H9 (cell line): ENCODE data around the gene DICER1. TPM values are rescaled to one million over a fixed set of nuclear protein-coding genes. Genes with fewer than 3 reads are reported as not detected.

Experiments
- DNase-seq: peaks from one replicate; pipeline ENCODE4 v3.0.0-alpha.2; 2017
- H2AFZ ChIP-seq: one replicate; pipeline ENCODE4 v1.6.1; 2013; ENCODE audit warnings: mild to moderate bottlenecking, low read length, control low read depth, moderate library complexity
- H2AK5ac ChIP-seq: 2 replicates; pipeline ENCODE4 v1.6.1; 2013; ENCODE audit warnings: low read length, control low read depth, mixed read lengths; ENCODE audit not compliant: insufficient read length
- H2BK120ac ChIP-seq: one replicate; pipeline ENCODE4 v1.6.1; 2013; ENCODE audit warnings: low read depth, mild to moderate bottlenecking, low read length, control low read depth, inconsistent platforms; ENCODE audit not compliant: poor library complexity, severe bottlenecking
- H2BK12ac ChIP-seq: 2 replicates; pipeline ENCODE4 v1.6.1; 2013; ENCODE audit warnings: low read length, control low read depth, mixed read lengths, low read depth; ENCODE audit not compliant: insufficient read length
- H2BK15ac ChIP-seq: 2 replicates; pipeline ENCODE4 v1.6.1; 2013; ENCODE audit warnings: low read depth, low read length, control low read depth
- H2BK20ac ChIP-seq: one replicate; pipeline ENCODE4 v1.6.1; 2013; ENCODE audit warnings: low read depth, mild to moderate bottlenecking, low read length, control low read depth, inconsistent platforms; ENCODE audit not compliant: poor library complexity, severe bottlenecking
- H2BK5ac ChIP-seq: 2 replicates; pipeline ENCODE4 v1.6.1; 2013; ENCODE audit warnings: low read length, control low read depth, mixed read lengths; ENCODE audit not compliant: insufficient read length
- H3K14ac ChIP-seq: 2 replicates; pipeline ENCODE4 v1.6.1; 2013; ENCODE audit warnings: low read length, control low read depth; ENCODE audit not compliant: insufficient read depth
- H3K18ac ChIP-seq: 2 replicates; pipeline ENCODE4 v1.6.1; 2013; ENCODE audit warnings: low read depth, mild to moderate bottlenecking, mixed read lengths, low read length, control low read depth; ENCODE audit not compliant: insufficient read length
- H3K23ac ChIP-seq: 2 replicates; pipeline ENCODE4 v1.6.1; 2013; ENCODE audit warnings: low read length, control low read depth, mixed read lengths, low read depth; ENCODE audit not compliant: insufficient read length
- H3K23me2 ChIP-seq: 2 replicates; pipeline ENCODE4 v1.6.1; 2013; ENCODE audit warnings: low read depth, mild to moderate bottlenecking, mixed read lengths, low read length, control low read depth; ENCODE audit not compliant: insufficient read length, poor library complexity, severe bottlenecking
- H3K27ac ChIP-seq: 2 replicates; pipeline ENCODE4 v1.5.1; 2013; ENCODE audit warnings: low read length, control low read depth, mixed read lengths, low read depth; ENCODE audit not compliant: insufficient read length
- H3K27me3 ChIP-seq: 2 replicates; pipeline ENCODE4 v1.6.1; 2013; ENCODE audit warnings: low read length, control low read depth, inconsistent platforms; ENCODE audit not compliant: insufficient read depth
- H3K4ac ChIP-seq: 2 replicates; pipeline ENCODE4 v1.6.1; 2013; ENCODE audit warnings: low read depth, mild to moderate bottlenecking, control low read depth, inconsistent platforms, low read length, moderate library complexity
- H3K4me1 ChIP-seq: 2 replicates; pipeline ENCODE4 v1.6.1; 2013; ENCODE audit warnings: low read length, control low read depth, inconsistent platforms; ENCODE audit not compliant: insufficient read depth
- H3K4me2 ChIP-seq: 2 replicates; pipeline ENCODE4 v1.6.1; 2013; ENCODE audit warnings: low read length, control low read depth, mixed read lengths; ENCODE audit not compliant: insufficient read length, insufficient read depth
- H3K56ac ChIP-seq: 2 replicates; pipeline ENCODE4 v1.6.1; 2013; ENCODE audit warnings: low read depth, mild to moderate bottlenecking, mixed read lengths, low read length, control low read depth; ENCODE audit not compliant: insufficient read length
- H3K79me1 ChIP-seq: 2 replicates; pipeline ENCODE4 v1.6.1; 2013; ENCODE audit warnings: low read depth, mild to moderate bottlenecking, moderate library complexity, low read length, control low read depth, inconsistent platforms; ENCODE audit not compliant: insufficient read depth, poor library complexity, severe bottlenecking
- H3K79me2 ChIP-seq: 2 replicates; pipeline ENCODE4 v1.6.1; 2013; ENCODE audit warnings: low read length, control low read depth, inconsistent platforms; ENCODE audit not compliant: insufficient read depth
- H3K9ac ChIP-seq: 2 replicates; pipeline ENCODE4 v1.6.1; 2013; ENCODE audit warnings: low read length, control low read depth, mixed read lengths; ENCODE audit not compliant: insufficient read length; ENCODE audit errors: extremely low read depth
- H3K9me3 ChIP-seq: one replicate; pipeline ENCODE4 v1.6.1; 2013; ENCODE audit warnings: low read depth, low read length, inconsistent platforms; ENCODE audit not compliant: control insufficient read depth
- H3T11ph ChIP-seq: one replicate; pipeline ENCODE4 v1.6.1; 2013; ENCODE audit warnings: mild to moderate bottlenecking, low read length, control low read depth, inconsistent platforms
- H4K20me1 ChIP-seq: one replicate; pipeline ENCODE4 v1.6.1; 2013; ENCODE audit not compliant: control insufficient read depth, insufficient read length, insufficient read depth
- H4K5ac ChIP-seq: 2 replicates; pipeline ENCODE4 v1.6.1; 2013; ENCODE audit warnings: low read depth, mild to moderate bottlenecking, mixed read lengths, low read length, control low read depth; ENCODE audit not compliant: insufficient read length
- H4K8ac ChIP-seq: replicated peaks from 2 replicates; pipeline ENCODE4 v1.6.1; 2013; ENCODE audit warnings: low read length, control low read depth, mixed read lengths, low read depth; ENCODE audit not compliant: insufficient read length
- H4K91ac ChIP-seq: 2 replicates; pipeline ENCODE4 v1.6.1; 2013; ENCODE audit warnings: low read depth, mild to moderate bottlenecking, moderate library complexity, mixed read lengths, low read length, control low read depth; ENCODE audit not compliant: insufficient read length
- H3K27ac Mint-ChIP-seq, 3 experiments: 2 replicates in 2 of 3; 3 replicates in 1 of 3; pipeline ENCODE4 v1.8.0; 2020 to 2021; ENCODE audit warnings: mixed read lengths in 3 of 3, mild to moderate bottlenecking in 1 of 3, moderate library complexity in 1 of 3
- H3K27me3 Mint-ChIP-seq: 2 replicates; pipeline ENCODE4 v1.8.0; 2021; ENCODE audit warnings: low read depth, mild to moderate bottlenecking, moderate library complexity, mixed read lengths
- H3K36me3 Mint-ChIP-seq, 3 experiments: 2 replicates in 2 of 3; 3 replicates in 1 of 3; pipeline ENCODE4 v1.8.0; 2020 to 2021; ENCODE audit warnings: low read depth in 3 of 3, mixed read lengths in 3 of 3; ENCODE audit not compliant: insufficient read depth in 1 of 3
- H3K4me1 Mint-ChIP-seq, 2 experiments: 2 replicates each; pipeline ENCODE4 v1.8.0; 2020; ENCODE audit warnings: mixed read lengths in 2 of 2
- H3K4me3 Mint-ChIP-seq, 2 experiments: 2 replicates in 1 of 2; 3 replicates in 1 of 2; pipeline ENCODE4 v1.8.0; 2020 to 2021; ENCODE audit warnings: mild to moderate bottlenecking in 2 of 2, mixed read lengths in 2 of 2, moderate library complexity in 1 of 2
- H3K9me3 Mint-ChIP-seq, 2 experiments: 2 replicates in 1 of 2; 3 replicates in 1 of 2; pipeline ENCODE4 v1.8.0; 2020; ENCODE audit warnings: mild to moderate bottlenecking in 2 of 2, mixed read lengths in 2 of 2, moderate library complexity in 1 of 2
- CTCF ChIP-seq: fragments of 200-600 bp; sonication (generic); conservative IDR thresholded peaks from 3 replicates; pipeline ENCODE4 v1.8.0; 2021; ENCODE audit warnings: antibody characterized with exemption, mild to moderate bottlenecking
- whole genome bisulfite sequencing: extraction: QIAGEN DNeasy Blood & Tissue Kit; methylation state at CpG from one replicate; pipeline ENCODE4 v1.1.7; 2013; ENCODE audit warnings: missing lambda C conversion rate, low lambda C conversion rate, mixed read lengths; ENCODE audit not compliant: insufficient read length; ENCODE audit errors: extremely low coverage; 5-methylcytosine and 5-hydroxymethylcytosine counted together
- total RNA-seq: library from RNA; stranded (reverse); gene quantifications from 2 replicates; pipeline ENCODE4 v1.2.1, GENCODE V29; 2021

The DICER1 gene
- total RNA-seq, 1 experiment from 2014 or later = 57.0 TPM

GRCh38 chr14:95073947-95074346 lies 83.4 kb downstream of the DICER1 start:
- peaks cover 4% of the 10 kb centered on the region for H3K27me3 Mint-ChIP-seq

More at GRCh38 chr14:95073947-95074346, 83.4 kb downstream of the DICER1 start:
- no peak overlapping the region for H2BK5ac ChIP-seq
- H3K79me1 ChIP-seq = no peaks in the 10 kb centered on the region
- H3K4ac ChIP-seq = no peak overlapping the region
- no peak overlapping the region for H3K27ac Mint-ChIP-seq
- no peak overlapping the region for H2AFZ ChIP-seq
- no peak overlapping the region for H4K8ac ChIP-seq
- no peaks in the 10 kb centered on the region for H3K36me3 Mint-ChIP-seq
- no peak overlapping the region for H2AK5ac ChIP-seq
- no peak overlapping the region for H2BK120ac ChIP-seq
- H4K91ac ChIP-seq = no peak overlapping the region
- no peaks in the 10 kb centered on the region for H3K9me3 ChIP-seq
- no peak overlapping the region for H4K5ac ChIP-seq
- H3K14ac ChIP-seq = no peak overlapping the region
- H3K4me2 ChIP-seq = no peak overlapping the region
- H2BK20ac ChIP-seq = no peak overlapping the region
- H3K56ac ChIP-seq = no peak overlapping the region
- no peak overlapping the region for H2BK15ac ChIP-seq
- no peaks in the 10 kb centered on the region for H4K20me1 ChIP-seq
- H3K4me1 ChIP-seq = peaks cover 3% of the 10 kb centered on the region; the same call in 1 of the 2 replicates
- no peak overlapping the region for H3T11ph ChIP-seq
- TF ChIP-seq CTCF = no peak
- peaks cover 8 to 14% of the 10 kb centered on the region in 2 experiments for H3K4me1 Mint-ChIP-seq
- H3K23me2 ChIP-seq = no peaks in the 10 kb centered on the region
- H3K9me3 Mint-ChIP-seq = no peaks in the 10 kb centered on the region; a peak in 1 of 5 replicates
- H3K4me3 Mint-ChIP-seq = no peak overlapping the region; a peak in 1 of 5 replicates
- H3K27ac ChIP-seq = no peak overlapping the region
- DNase-seq = no peak
- H3K27me3 ChIP-seq = no peaks in the 10 kb centered on the region
- H3K18ac ChIP-seq = no peak overlapping the region
- H2BK12ac ChIP-seq = no peak overlapping the region
- H3K23ac ChIP-seq = no peak overlapping the region
- no peak overlapping the region for H3K9ac ChIP-seq
- H3K79me2 ChIP-seq = no peaks in the 10 kb centered on the region
- WGBS = no CpG with 5 or more reads among the region's 3 CpGs
